Anterior cingulate cortex (tissue), 58 donors: ENCODE results near the gene SLC25A19.
A peak's percentile ranks its signal among the peaks of the same experiment; 100 is the strongest.
"Not testable (repeated sequence)": the region's sequence is repeated elsewhere in the genome, so short reads cannot be mapped to it uniquely, and the experiment has no call there.

ENCODE experiments used
- DNase-seq, 58 donors: peaks; one replicate each; lab custom pipeline; 2025; lab: John Stamatoyannopoulos, UW

Gene SLC25A19

GRCh38 chr17:75270218-75270965 lies 18.8 kb downstream of the SLC25A19 start:
- DNase-seq = peak in 49 of 58 donors; percentile 25 to 73 (median 55)

GRCh38 chr17:75269844-75270217 lies 19.4 kb downstream of the SLC25A19 start:
- no peak for DNase-seq

GRCh38 chr17:75267411-75268232 lies 21.6 kb downstream of the SLC25A19 start:
- DNase-seq = peak in 2 of 58 donors; percentile 28 to 53

GRCh38 chr17:75267153-75267410 lies 22.2 kb downstream of the SLC25A19 start:
- peak in 19 of 58 donors; percentile 10 to 68 (median 46) for DNase-seq

GRCh38 chr17:75266316-75267152 lies 22.7 kb downstream of the SLC25A19 start:
- peak in 33 of 58 donors; percentile 15 to 68 (median 41) for DNase-seq

- DNase-seq = no peak
Observed at GRCh38 chr17:75265614-75266315, 23.5 kb downstream of the SLC25A19 start.

- no peak for DNase-seq
Observed at GRCh38 chr17:75263055-75263454, 26.2 kb downstream of the SLC25A19 start.

GRCh38 chr17:75262112-75262606 lies 27.1 kb downstream of the SLC25A19 start:
- peak in 3 of 58 donors; percentile 51 to 57 (median 57) for DNase-seq

- peak; percentile 75 to 97 (median 92) for DNase-seq
Observed at GRCh38 chr17:75261336-75262111, 27.7 kb downstream of the SLC25A19 start, which contains the start of the genes GGA3 and MRPS7. TSS of gene GGA3 (minus strand) at chr17:75261606. CDS start at chr17:75261587, 19 bp downstream. TSS of gene MRPS7 (plus strand) at chr17:75261879. CDS start at chr17:75261901, 22 bp downstream.

GRCh38 chr17:75260641-75261335 lies 28.4 kb downstream of the SLC25A19 start:
- peak in 1 of 58 donors; percentile 59 for DNase-seq

- DNase-seq = not testable (repeated sequence)
Observed at GRCh38 chr17:75257228-75257627, 32.0 kb downstream of the SLC25A19 start.

GRCh38 chr17:75255954-75256698 lies 33.1 kb downstream of the SLC25A19 start:
- not testable (repeated sequence) for DNase-seq

GRCh38 chr17:75252039-75252816 lies 37.0 kb downstream of the SLC25A19 start:
- DNase-seq = no peak

- DNase-seq = peak in 9 of 58 donors; percentile 15 to 43 (median 21)
Observed at GRCh38 chr17:75250009-75250471, 39.2 kb downstream of the SLC25A19 start.

- DNase-seq = no peak
Observed at GRCh38 chr17:75249564-75249963, 39.7 kb downstream of the SLC25A19 start.

- no peak for DNase-seq
Observed at GRCh38 chr17:75246404-75246803, 42.8 kb downstream of the SLC25A19 start.

- DNase-seq = no peak
Observed at GRCh38 chr17:75245011-75245410, 44.2 kb downstream of the SLC25A19 start.
